HG03558 (cell line): Measurements from ENCODE around the gene RAB1A.
A peak's percentile ranks its signal among the peaks of the same experiment; 100 is the strongest.
"Not testable (repeated sequence)": the region's sequence is repeated elsewhere in the genome, so short reads cannot be mapped to it uniquely, and the experiment has no call there.

Experiments
- ATAC-seq: cut with Tn5 transposase; IDR thresholded peaks from one replicate; pipeline ENCODE4 v1.9.1; 2021; ENCODE audit warnings: moderate number of reproducible peaks; ENCODE audit not compliant: unreplicated experiment; ENCODE audit errors: extremely low read depth

Gene RAB1A

GRCh38 chr2:65137197-65137775, 7.4 kb upstream of the RAB1A start:
- no peak for ATAC-seq

- ATAC-seq, result no peak
Measured at GRCh38 chr2:65136253-65136652, 6.3 kb upstream of the RAB1A start.

- ATAC-seq, result no peak
Measured at GRCh38 chr2:65134158-65134557, 4.3 kb upstream of the RAB1A start.

- ATAC-seq, result no peak
Measured at GRCh38 chr2:65133626-65134025, 3.7 kb upstream of the RAB1A start.

DNA sequence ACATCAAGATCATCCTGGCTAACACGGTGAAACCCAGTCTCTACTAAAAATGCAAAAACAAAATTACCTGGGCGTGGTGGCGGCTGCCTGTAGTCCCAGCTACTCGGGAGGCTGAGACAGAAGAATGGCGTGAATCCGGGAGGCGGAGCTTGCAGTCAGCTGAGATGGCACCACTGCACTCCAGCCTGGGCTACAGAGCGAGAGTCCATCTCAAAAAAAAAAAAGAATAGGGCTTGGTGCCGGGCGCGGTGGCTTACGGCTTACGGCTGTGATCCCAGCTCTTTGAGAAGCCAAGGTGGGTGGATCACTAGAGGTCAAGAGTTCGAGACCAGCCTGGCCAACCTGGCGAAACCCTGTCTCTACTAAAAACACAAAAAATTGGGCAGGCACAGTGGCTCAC, 3.0 kb upstream of the RAB1A start:
- ATAC-seq, result not testable (repeated sequence)

GRCh38 chr2:65130664-65131175, 814 bp upstream of the RAB1A start:
- ATAC-seq, result peak; percentile 4

- ATAC-seq, result no peak
Measured at GRCh38 chr2:65129286-65129825, 550 bp downstream of the RAB1A start.

DNA sequence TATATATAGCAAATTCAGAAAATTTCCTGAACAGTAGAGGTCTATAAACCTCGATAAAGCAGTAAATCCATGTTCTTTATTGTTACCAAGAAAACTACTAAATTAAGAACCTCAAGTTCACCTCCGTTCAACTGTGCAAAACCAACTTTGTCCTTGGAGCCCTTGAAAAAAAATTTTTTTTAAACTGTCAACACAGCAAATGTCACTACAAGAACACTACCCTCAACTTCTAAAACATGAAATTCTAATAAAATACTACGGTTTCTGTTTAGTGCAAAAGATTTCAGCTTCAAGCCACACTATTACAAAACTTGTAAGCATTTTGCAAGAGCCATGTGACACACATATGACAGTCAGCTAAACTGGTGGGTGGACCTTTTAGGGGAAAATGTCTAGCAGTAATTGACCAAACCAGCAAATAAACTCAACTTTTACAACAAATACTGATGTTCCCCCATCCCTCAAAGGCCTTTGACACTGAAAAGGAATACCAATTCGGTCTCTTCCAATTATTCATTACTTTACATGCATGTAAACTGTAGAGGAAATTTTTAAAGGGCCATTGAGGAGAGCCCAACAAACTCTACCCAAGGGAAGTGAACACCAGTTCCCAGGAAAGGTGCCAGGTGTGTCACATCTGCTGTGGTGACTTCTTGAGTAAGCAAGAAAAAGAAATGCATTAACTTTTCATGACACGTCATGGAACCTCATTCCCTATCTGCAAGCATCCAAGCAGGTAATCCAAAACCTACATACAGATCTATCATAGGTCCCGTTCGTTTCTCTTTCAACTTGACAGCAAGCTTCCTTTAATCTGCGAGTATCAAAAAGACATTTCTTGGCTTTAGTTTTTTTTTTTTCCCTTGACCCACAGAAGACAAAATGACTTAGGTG, 1.4 kb downstream of the RAB1A start:
- no peak for ATAC-seq

DNA sequence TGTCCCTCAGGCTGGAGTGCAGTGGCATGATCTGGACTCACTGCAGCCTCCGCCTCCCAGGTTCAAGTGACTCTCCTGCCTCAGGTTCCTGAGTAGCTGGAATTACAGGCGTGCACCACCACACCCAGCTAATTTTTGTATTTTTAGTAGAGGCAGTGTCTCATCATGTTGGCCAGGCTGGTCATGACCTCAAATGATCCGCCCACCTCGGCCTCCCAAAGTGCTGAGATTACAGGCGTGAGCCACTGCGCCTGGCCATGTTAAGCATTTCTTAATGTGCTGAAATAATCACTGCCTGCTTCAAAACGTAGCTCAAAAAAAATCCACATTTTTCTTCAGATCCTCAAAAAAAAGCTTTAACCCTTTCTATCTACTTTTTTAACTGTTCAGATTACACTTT, 4.4 kb downstream of the RAB1A start:
- not testable (repeated sequence) for ATAC-seq

- ATAC-seq, result no peak
Measured at GRCh38 chr2:65122313-65122712, 7.6 kb downstream of the RAB1A start.

GRCh38 chr2:65120990-65121693, 8.8 kb downstream of the RAB1A start:
- ATAC-seq, result no peak

- ATAC-seq, result no peak
Measured at GRCh38 chr2:65116645-65117044, 13.3 kb downstream of the RAB1A start.

GRCh38 chr2:65114921-65115320, 15.0 kb downstream of the RAB1A start:
- no peak for ATAC-seq

- ATAC-seq, result no peak
Measured at GRCh38 chr2:65113816-65114215, 16.1 kb downstream of the RAB1A start.

- no peak for ATAC-seq
Measured at GRCh38 chr2:65113229-65113628, 16.7 kb downstream of the RAB1A start.

DNA sequence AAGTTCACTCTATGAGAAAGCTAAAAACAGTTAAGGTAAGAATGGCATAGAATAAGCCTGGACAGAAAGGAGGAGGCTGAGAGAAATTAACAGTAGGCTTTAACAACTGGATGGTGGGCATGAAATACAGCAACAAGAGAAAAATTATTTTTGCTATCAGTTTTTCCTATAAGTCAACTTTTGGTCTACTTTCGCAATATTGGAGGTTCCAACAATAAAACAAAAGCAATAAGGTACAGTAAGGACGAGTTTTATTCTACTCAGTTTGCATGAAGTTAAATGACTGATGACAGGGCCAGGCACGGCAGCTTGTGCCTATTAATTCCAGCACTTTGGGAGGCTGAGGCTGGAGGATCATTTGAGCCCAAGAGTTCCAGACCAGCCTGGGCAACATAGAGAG, 17.3 kb downstream of the RAB1A start:
- ATAC-seq, result no peak

DNA sequence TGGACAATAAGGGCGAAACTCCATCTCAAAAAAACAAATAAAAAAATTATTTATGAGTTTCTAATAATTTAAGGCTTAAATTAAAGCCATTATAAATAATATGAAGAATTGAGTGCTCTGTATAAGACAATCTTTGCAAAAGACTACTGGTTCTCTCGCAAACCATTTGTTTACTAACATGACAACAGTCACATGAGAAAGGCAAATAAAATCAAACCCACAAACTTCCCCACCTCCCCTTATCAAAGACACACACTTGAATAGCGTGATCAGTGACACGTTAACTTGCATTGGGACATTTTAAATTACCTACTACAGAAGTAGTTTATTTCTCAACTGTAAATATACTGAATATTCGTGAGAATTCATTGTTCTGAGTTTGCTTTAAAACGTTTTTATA, 21.1 kb downstream of the RAB1A start:
- ATAC-seq, result no peak

DNA sequence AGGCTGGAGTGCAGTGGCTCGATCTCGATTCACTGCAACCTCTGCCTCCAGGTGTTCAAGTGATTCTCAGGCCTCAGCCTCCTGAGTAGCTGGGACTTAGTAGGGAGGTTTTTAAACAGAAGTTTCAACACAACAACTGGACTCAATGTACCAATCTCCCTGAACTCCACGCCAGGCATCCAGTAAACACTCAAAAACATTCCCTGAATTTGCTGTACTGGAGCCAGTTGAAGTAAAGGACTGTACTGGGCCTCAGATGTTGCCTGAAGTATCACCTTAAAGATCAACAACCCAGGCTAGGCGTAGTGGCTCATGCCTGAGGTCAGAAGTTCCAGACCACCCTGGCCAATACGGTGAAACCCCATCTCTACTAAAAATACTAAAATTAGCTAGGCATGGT, 22.4 kb downstream of the RAB1A start:
- ATAC-seq, result no peak

DNA sequence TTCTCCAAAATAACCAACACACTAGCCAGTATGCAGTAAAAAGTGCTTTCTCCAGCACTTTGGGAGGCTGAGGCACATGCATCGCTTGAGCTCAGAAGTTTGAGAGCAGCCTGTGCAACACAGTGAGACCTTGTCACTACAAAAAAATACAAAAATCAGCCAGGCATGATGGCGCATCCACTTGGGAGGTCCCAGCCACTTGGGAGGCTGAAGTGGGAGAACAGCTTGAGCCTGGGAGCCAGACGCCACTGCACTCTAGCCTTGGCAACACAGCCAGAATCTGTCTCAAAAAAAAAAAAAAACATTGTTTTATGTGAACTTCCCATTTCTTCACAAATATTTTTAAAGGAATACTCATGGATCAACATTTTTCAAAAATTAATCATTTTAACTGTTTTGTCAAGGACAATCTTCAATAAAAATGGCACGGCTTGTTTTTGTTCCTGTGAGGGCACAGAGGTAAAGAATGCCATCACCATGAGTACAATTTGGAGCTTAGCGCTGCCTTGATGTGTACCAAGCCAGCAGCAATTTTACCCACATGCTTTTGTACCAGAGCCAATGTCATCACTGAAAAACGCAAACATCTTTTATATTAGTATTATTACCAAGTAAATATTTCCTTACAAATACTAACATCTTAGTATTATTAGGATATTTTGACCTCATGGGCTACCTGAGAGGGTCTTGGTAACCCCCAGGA, 26.7 kb downstream of the RAB1A start:
- no peak for ATAC-seq

DNA sequence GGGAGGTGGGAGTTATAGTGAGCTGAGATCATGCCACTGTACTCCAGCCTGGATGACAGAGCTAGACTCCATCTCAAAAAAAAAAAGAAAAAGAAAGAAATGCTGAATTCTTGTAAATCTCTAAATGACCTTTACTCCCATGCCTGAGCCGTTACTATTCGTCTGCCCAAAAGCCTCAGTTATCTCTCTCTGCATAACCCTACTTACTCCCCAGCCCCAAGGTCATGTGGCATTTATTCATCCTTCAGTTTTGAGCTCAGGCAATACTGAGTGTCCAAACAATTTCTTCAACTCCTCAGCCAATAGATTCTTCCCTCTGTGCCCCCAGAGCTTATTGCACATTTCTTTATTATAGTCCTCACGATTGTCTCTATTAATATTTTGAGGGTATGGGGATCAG, 28.8 kb downstream of the RAB1A start:
- no peak for ATAC-seq
